ENCODE results near the gene RALY.

DNA sequence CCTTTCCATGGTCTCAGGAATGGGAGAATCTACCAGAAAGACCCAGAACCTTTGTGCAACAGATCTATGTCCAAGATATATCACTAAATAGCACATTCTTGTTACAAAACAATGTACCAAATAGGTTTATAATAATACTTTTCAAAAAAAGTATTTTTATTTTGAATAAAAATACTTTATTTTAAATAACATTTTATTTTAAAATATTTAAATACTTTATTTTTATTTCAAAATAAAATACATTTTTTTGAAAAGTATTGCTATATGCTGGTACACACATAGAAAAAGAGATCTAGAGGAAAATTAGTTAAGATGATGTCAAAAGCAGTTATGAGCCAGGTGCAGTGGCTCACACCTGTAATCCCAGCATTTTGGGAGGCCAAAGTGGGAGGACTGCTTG is 16.8 kb upstream of the RALY start:
- TF ChIP-seq CTCF (IDR thresholded peaks at IDR 0.05) (no peak), POLR2A (IDR thresholded peaks at IDR 0.05) (no peak)

Measured in uterus (tissue), 2 donors.